Gastrocnemius medialis (tissue), 4 donors: ENCODE data around the gene EP400. TPM values are rescaled to one million over a fixed set of nuclear protein-coding genes. Genes with fewer than 3 reads are reported as not detected.

Source experiments
- ATAC-seq, 2 donors: fragments of 150-250 bp; one replicate each; pipeline ENCODE4 v1.9.1; 2016
- DNase-seq, 2 donors: peaks; one replicate each; pipeline ENCODE4 v3.0.0-alpha.2; 2019
- H3K27ac ChIP-seq, 4 donors: fragments of 200-600 bp; sonication (generic); 1 replicate in 1 of 4; 2 replicates in 3 of 4; pipeline ENCODE4 v1.5.1; 2016 to 2018; ENCODE audit warnings: mild to moderate bottlenecking in 2 of 4, moderate library complexity in 1 of 4
- H3K27me3 ChIP-seq, 3 donors: fragments of 200-600 bp; sonication (generic) in 2 of 3; 1 replicate in 1 of 3; 2 replicates in 2 of 3; pipeline versions ENCODE4 v1.5.1 to v1.6.0; 2016 to 2019; ENCODE audit warnings: mild to moderate bottlenecking in 1 of 3, moderate library complexity in 1 of 3
- H3K36me3 ChIP-seq, 2 donors: fragments of 200-600 bp; sonication (generic) in 1 of 2; one replicate each; pipeline ENCODE4 v1.5.1; 2017 to 2018
- H3K4me1 ChIP-seq, 2 donors: fragments of 200-600 bp; sonication (generic) in 1 of 2; one replicate each; pipeline ENCODE4 v1.5.1; 2016 to 2017; ENCODE audit warnings: mild to moderate bottlenecking in 2 of 2
- H3K4me3 ChIP-seq, 4 donors: fragments of 200-600 bp; sonication (generic) in 3 of 4; 1 replicate in 1 of 4; 2 replicates in 3 of 4; pipeline ENCODE4 v1.5.1; 2016 to 2019; ENCODE audit warnings: mild to moderate bottlenecking in 2 of 4
- H3K9me3 ChIP-seq, 3 donors: fragments of 200-600 bp; sonication (generic) in 2 of 3; 1 replicate in 1 of 3; 2 replicates in 2 of 3; pipeline ENCODE4 v1.5.1; 2016 to 2019
- CTCF ChIP-seq, 5 experiments: fragments of 450-650 bp in 3 of 5; fragments of 200-600 bp in 2 of 5; sonication (generic) in 2 of 5; IDR thresholded peaks in 4 of 5; conservative IDR thresholded peaks in 1 of 5; 1 replicate in 4 of 5; 2 replicates in 1 of 5; pipeline ENCODE4 v1.5.1; 2016 to 2019; ENCODE audit warnings: antibody characterized with exemption in 5 of 5, mild to moderate bottlenecking in 3 of 5, moderate library complexity in 3 of 5
- POLR2A ChIP-seq, 2 donors: fragments of 450-650 bp; IDR thresholded peaks; one replicate each; pipeline ENCODE4 v1.6.1; 2017; ENCODE audit warnings: antibody characterized with exemption in 2 of 2, mild to moderate bottlenecking in 2 of 2, moderate library complexity in 2 of 2
- in situ Hi-C, 4 donors: fragments of 200-750 bp; cut with MboI; loops; one replicate each; pipeline versions ENCODE4 v1.15.0 to v1.8.0; 2017; ENCODE audit warnings: low sequenced_read_pairs in 4 of 4
- intact Hi-C: fragments of 100-400 bp; cut with DNase I; formaldehyde crosslinking; loops from one replicate; pipeline ENCODE4 v1.15.1; 2023; ENCODE audit warnings: low total_unique reads
- total RNA-seq, 4 donors: library from RNA; depleted of rRNA; stranded (reverse); fragments of >200 nt; gene quantifications; one replicate each; pipeline versions ENCODE4 v1.1.0 to v1.2.3, GENCODE V29; 2016

EP400 gene
- total RNA-seq, 4 donors from 2014 or later: 11.9 to 17.4 (median 15.0) TPM

- in situ Hi-C loops: no loop called here
- ATAC-seq: no peak
Measured at GRCh38 chr12:132065203-132065602, 115.5 kb downstream of the EP400 start.

GRCh38 chr12:132065609-132066344 is 116.0 kb downstream of the EP400 start:
- Histone ChIP-seq H3K27ac (no peak overlapping the region), H3K4me3 (no peak overlapping the region), H3K4me1 (peaks cover 8% of the 10 kb centered on the region in 2 donors), H3K27me3 (no peaks in the 10 kb centered on the region), H3K9me3 (no peaks in the 10 kb centered on the region), H3K36me3 (peaks cover 0 to 77% of the 10 kb centered on the region in 2 donors)
- intact Hi-C loops: no loop called here
- ATAC-seq: no peak
- no peak for DNase-seq
- no peak for TF ChIP-seq POLR2A (IDR thresholded peaks at IDR 0.05)
- no peak for TF ChIP-seq CTCF (IDR thresholded peaks at IDR 0.05 in 4 of 5, conservative IDR thresholded peaks at IDR 0.05 in 1 of 5)
- in situ Hi-C loops: no loop called here

More at GRCh38 chr12:132065203-132065602, 115.5 kb downstream of the EP400 start:
- Histone ChIP-seq H3K4me1 (peaks cover 9 to 13% of the 10 kb centered on the region in 2 donors), H3K27me3 (no peaks in the 10 kb centered on the region), H3K36me3 (peaks cover 0 to 77% of the 10 kb centered on the region in 2 donors), H3K27ac (no peak overlapping the region), H3K4me3 (no peak overlapping the region), H3K9me3 (no peaks in the 10 kb centered on the region)
- intact Hi-C loops: no loop called here
- TF ChIP-seq CTCF (IDR thresholded peaks at IDR 0.05 in 4 of 5, conservative IDR thresholded peaks at IDR 0.05 in 1 of 5): no peak
- no peak for TF ChIP-seq POLR2A (IDR thresholded peaks at IDR 0.05)
- no peak for DNase-seq

- Histone ChIP-seq H3K27me3 (no peaks in the 10 kb centered on the region), H3K4me3 (no peak overlapping the region), H3K9me3 (no peaks in the 10 kb centered on the region), H3K27ac (no peak overlapping the region), H3K4me1 (peaks cover 2 to 4% of the 10 kb centered on the region in 2 donors), H3K36me3 (peaks cover 0 to 79% of the 10 kb centered on the region in 2 donors)
- DNase-seq (no peak), ATAC-seq (no peak)
- in situ Hi-C loops (no loop called here), intact Hi-C loops (no loop called here)
- TF ChIP-seq CTCF (IDR thresholded peaks at IDR 0.05 in 4 of 5, conservative IDR thresholded peaks at IDR 0.05 in 1 of 5): no peak
- TF ChIP-seq POLR2A (IDR thresholded peaks at IDR 0.05): no peak
Measured at GRCh38 chr12:132066345-132066685, 116.6 kb downstream of the EP400 start.

- ATAC-seq (no peak), DNase-seq (no peak)
- Histone ChIP-seq H3K9me3 (no peaks in the 10 kb centered on the region), H3K4me1 (no peaks in the 10 kb centered on the region), H3K27me3 (no peaks in the 10 kb centered on the region), H3K27ac (no peak overlapping the region), H3K36me3 (peaks cover 0 to 80% of the 10 kb centered on the region in 2 donors), H3K4me3 (no peak overlapping the region)
- in situ Hi-C loops: no loop called here
- intact Hi-C loops: no loop called here
- TF ChIP-seq CTCF (IDR thresholded peaks at IDR 0.05 in 4 of 5, conservative IDR thresholded peaks at IDR 0.05 in 1 of 5) (no peak), POLR2A (IDR thresholded peaks at IDR 0.05) (no peak)
Measured at GRCh38 chr12:132066749-132067148, 117.0 kb downstream of the EP400 start.
